Inflammatory macrophage treated with lipopolysaccharide for 1 hour (primary cell): ENCODE data around the gene RHOG.
"Not testable (repeated sequence)": the region's sequence is repeated elsewhere in the genome, so short reads cannot be mapped to it uniquely, and the experiment has no call there.

Source experiments
- DNase-seq, 2 donors: peaks; one replicate each; pipeline ENCODE4 v3.0.0-alpha.2; 2020 to 2022

RHOG gene

GRCh38 chr11:3807909-3808860, 32.6 kb downstream of the RHOG start, which contains the start of gene PGAP2:
Gene PGAP2 (plus strand): TSS chr11:3808560. CDS start chr11:3811260, 2,700 bp downstream.
- DNase-seq: peak; percentile 40 to 79

- DNase-seq: no peak
Measured at GRCh38 chr11:3803726-3804495, 36.8 kb downstream of the RHOG start.

- no peak for DNase-seq
Measured at GRCh38 chr11:3802011-3802790, 38.6 kb downstream of the RHOG start.

- no peak for DNase-seq
Measured at GRCh38 chr11:3799873-3800272, 40.9 kb downstream of the RHOG start.

GRCh38 chr11:3799143-3799542, 41.6 kb downstream of the RHOG start:
- DNase-seq: no peak

- peak; percentile 100 for DNase-seq
Measured at GRCh38 chr11:3797329-3798090, 43.2 kb downstream of the RHOG start, which contains the start of gene NUP98. Gene NUP98 (minus strand): TSS chr11:3797554. CDS start chr11:3782117, 15,437 bp downstream.

GRCh38 chr11:3796801-3797328, 43.9 kb downstream of the RHOG start:
- peak; percentile 28 to 32 for DNase-seq

- no peak for DNase-seq
Measured at GRCh38 chr11:3796346-3796745, 44.4 kb downstream of the RHOG start.

- DNase-seq: no peak
Measured at GRCh38 chr11:3796002-3796311, 44.8 kb downstream of the RHOG start.

GRCh38 chr11:3795131-3796001, 45.4 kb downstream of the RHOG start:
- DNase-seq: no peak

GRCh38 chr11:3794387-3794786, 46.4 kb downstream of the RHOG start:
- DNase-seq: not testable (repeated sequence)

- no peak for DNase-seq
Measured at GRCh38 chr11:3786781-3787428, 53.9 kb downstream of the RHOG start.

GRCh38 chr11:3783611-3784010, 57.1 kb downstream of the RHOG start:
- DNase-seq: peak; percentile 61 to 65

GRCh38 chr11:3782963-3783362, 57.8 kb downstream of the RHOG start:
- no peak for DNase-seq

- peak; percentile 90 to 96 for DNase-seq
Measured at GRCh38 chr11:3781423-3781822, 59.3 kb downstream of the RHOG start.
